NCI-H69 (cell line): ENCODE results near the gene FBXO11.
A peak's percentile ranks its signal among the peaks of the same experiment; 100 is the strongest.
"Not testable (repeated sequence)": the region's sequence is repeated elsewhere in the genome, so short reads cannot be mapped to it uniquely, and the experiment has no call there.

Experiments used
- DNase-seq: peaks from one replicate; lab custom pipeline; 2025; lab: John Stamatoyannopoulos, UW

The FBXO11 gene

GRCh38 chr2:47897883-47898731, 8.2 kb downstream of the FBXO11 start:
- DNase-seq, result no peak

- DNase-seq, result not testable (repeated sequence)
These were observed 9.0 kb downstream of the FBXO11 start for GRCh38 chr2:47897191-47897882.

- no peak for DNase-seq
These were observed 9.8 kb downstream of the FBXO11 start for GRCh38 chr2:47896450-47896968.

DNA sequence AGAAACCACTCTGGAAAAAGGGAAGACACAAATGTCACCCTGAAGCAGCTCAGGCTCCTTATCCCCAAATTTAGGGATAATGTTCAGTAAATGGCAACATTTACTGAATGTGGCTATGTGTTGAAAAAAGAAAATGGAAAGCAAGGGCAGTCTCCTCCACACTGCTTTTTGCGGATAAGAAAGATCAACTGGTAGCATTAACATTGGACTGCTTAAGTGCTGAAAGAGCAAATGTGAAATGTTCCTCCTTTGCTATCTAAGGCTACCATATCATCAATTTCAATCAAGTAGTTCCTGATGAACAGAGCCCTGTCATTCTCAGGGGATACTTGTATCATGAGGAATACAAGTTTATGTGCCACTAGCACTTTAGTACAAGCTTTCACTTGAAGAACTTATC, 12.5 kb downstream of the FBXO11 start:
- DNase-seq, result no peak

GRCh38 chr2:47892338-47892730, 14.0 kb downstream of the FBXO11 start:
- DNase-seq, result no peak

GRCh38 chr2:47891369-47892337, 14.6 kb downstream of the FBXO11 start:
- no peak for DNase-seq

- DNase-seq, result no peak
These were observed 15.5 kb downstream of the FBXO11 start for GRCh38 chr2:47890711-47891368.

DNA sequence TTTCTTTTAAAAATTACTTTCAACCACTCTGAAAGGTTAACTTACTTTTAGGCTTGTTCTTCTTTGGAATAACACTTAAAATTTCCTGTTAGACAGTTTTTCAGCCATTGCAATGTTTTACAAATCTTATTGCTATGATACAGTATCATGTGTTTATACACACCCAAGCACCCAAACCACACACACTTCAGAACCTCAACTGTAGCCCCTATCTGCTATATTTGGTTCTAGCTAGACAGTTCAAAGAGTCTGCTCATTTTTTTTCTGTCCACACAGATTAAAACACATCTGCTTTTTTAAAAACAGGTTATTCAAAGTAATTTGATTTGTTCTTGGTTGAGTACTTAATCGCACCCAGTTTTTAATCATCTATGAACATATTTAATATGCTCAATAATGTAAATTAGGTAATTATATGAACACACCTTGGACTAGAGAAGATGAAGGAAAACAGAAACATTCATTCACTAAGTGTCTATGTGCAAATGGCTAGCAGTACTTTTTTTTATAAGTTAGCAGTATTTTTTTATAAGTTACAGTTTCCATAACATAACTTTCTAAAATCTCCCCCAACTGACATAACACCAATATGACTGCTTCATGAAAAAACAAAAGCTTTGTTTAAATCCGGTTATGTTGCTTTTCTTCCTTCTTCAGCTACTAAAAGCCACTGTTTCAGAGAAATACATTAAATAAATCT, 17.6 kb downstream of the FBXO11 start:
- no peak for DNase-seq

GRCh38 chr2:47876912-47877311, 29.4 kb downstream of the FBXO11 start:
- no peak for DNase-seq

DNA sequence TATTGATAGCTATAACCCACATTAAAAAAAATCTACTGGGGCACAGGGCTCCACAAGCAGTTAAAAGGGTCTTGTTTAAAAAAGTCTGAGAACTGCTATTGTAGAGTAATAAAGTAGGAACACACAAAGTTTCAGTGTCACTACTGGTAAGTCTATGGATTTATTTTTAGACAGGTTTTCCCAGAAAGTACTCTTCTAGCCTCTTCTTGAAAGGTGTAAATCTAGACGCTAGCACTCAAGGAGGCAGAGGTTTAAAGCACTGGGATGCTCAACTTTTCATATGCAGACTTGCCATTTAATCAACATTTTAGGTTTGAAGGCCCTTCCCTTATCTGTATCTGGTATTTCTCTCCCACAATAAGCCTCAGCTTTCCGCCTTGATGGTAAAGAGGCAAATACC, 33.4 kb downstream of the FBXO11 start:
- DNase-seq, result no peak

DNA sequence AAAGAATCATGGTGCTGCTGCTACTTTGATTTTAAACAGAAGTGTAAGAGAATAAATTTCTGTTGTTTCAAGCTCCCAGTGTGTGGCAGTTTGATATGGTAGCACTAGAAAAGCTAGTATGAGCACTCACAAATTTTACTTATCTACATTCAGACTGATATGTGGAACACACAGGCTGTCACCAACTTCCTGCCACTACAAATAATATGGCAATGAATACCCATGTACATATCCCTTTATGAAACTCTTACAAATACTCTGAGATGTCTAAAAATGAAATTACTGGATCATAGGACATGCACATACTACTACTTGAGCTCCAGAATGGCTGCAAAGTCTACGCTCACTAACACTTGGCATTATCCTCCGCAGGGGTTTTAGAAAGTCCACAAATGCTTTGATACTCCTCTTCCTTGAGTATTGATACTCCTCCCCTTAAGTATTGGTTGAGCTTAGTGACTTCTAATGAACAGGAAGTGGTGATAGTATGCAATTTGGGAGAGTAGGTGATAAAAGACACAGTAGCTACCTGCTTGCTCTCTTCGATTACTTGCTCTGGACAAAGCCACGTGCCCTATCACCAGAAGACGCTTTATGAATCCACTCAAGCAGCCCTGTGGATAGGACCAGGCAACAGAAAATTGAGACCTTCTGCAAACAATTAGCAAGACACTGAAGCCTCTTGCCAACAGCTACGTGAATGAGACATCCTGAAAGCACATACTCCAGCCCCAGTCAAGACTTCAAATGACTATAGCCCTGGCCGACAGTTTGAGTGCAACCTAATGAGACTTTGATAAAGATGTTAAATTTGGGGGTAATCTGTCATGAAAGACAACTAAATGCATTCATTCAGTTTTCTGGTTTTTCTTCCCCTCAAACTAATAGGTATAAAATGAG, 35.4 kb downstream of the FBXO11 start:
- DNase-seq, result no peak

DNA sequence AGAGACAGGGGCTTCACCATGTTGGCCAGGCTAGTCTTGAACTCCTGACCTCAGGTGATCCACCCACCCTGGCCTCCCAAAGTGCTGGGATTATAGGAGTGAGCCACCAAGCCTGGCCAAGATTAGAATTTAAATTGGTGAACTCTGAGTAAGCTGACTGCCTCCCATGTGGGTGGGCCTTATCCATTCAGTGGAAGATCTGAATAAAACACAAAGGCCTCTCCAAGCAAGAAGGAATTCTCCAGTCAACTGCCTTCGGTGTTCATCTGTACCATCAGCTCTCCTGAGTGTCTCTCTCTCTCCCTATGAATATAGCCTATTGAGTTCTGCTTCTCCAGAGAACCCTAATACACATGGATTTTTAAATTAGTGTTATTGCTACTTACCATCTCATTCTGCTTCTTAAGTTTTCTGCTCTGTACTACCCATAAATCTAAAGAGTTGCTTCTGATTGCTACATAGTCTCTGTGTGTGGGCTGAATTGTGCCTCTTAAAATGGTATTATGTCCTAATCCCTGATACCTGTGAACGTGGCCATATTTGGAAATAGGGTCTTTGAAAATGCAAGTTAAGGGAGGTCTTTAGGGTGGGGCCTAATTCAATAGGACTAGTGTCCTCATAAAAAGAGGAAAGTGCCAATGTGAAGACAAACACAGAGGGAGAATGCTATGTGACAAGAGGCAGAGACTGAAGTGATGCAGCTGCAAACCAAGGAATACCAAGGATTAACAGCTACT, 36.3 kb downstream of the FBXO11 start:
- DNase-seq, result peak; percentile 0

DNA sequence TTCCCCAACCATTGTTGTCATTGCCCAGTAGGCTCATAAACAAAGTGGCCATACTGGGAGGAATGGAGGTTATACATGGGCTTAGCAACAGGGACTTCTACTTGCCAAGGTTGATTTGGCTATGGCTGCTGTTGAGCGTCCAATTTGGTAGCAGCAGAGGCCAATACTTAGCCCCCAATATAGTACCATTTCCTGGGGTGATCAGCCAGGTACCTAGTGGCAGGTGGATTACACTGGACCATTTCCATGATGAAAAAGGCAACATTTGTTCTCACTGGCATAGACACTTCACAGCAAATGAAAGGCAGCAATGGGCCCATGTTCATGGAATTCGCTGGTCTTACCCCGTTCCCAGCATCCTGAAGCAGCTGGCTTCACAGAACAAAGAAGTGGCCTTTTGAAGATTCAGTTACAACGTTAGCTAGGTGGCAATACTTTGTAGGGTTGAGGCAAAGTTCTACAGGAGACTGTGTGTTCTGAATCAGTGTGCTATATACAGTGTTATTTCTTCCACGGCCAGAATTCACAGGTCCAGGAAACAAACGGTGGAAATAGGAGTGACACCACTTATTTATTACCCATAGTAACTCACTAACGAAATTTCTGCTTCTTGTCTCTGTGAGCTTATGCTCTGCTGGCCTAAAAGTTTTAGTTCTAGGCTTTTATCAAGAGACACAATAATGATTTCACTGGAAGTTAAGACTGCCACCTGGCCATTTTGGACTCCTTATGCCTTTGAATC, 37.5 kb downstream of the FBXO11 start:
- no peak for DNase-seq

GRCh38 chr2:47867205-47867604, 39.1 kb downstream of the FBXO11 start:
- peak; percentile 44 for DNase-seq

DNA sequence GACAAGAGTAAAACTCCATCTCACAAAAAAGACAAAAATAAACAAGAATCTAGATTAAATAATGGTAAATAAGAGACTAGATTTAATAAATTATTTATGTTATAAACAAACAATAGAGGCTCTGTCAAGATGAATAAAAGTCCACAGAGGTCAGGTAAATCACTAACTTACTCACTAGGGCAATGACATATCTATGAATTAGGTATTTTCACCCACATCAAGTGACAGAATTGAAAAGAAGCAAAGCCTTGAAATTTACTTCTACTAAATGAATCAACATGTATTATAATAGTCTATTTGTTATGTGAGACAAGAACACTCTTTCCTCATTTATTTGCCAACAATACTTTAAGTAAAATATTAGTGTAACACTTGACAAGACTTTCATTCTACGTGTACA, 41.7 kb downstream of the FBXO11 start:
- DNase-seq, result no peak

DNA sequence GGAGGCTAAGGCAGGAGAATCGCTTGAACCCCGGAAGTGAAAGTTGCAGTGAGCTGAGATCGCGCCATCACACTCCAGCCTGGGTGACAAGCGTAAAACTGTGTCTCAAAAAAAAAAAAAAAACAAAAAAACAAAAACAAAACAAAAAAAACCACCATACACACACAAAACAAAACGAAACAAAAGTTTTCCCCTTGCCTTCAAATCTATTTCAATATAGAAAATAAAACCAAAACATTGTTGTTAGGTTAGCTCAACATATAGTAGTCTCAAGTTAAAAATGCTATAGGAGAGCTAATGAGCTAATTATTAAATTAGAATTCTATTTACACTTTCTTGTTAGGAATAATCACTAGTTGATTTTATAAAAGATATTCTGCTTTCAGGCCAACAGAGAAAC, 43.3 kb downstream of the FBXO11 start:
- DNase-seq, result no peak

GRCh38 chr2:47853067-47853777, 53.1 kb downstream of the FBXO11 start:
- not testable (repeated sequence) for DNase-seq

DNA sequence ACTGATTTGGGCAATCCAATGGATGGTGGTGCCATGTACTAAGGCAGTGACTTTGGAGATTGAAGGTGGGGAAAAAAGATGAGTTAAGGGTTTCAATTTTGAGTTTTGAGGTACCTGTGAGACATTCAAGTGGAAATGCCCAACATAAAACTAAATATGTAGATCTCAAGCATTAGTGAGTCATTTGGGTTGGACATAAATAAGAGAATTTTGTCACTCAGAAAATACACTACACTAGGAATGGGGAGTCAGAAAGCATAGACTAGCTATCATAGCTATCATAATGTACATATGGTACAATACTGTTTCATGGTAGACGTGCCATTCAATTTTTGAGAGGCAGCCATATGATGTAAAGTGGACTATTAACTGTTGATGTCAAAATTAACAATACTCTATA, 56.1 kb downstream of the FBXO11 start:
- no peak for DNase-seq
